Cardiac fibroblast (primary cell): ENCODE data around the gene HTR4.

ENCODE experiments used
- DNase-seq, 2 donors: peaks; one replicate each; pipeline versions ENCODE4 v3.0.0 to v3.0.0-alpha.2; 2010; ENCODE audit warnings: low read depth in 2 of 2
- H3K4me3 ChIP-seq, 2 donors: replicated peaks in 1 of 2; 1 replicate in 1 of 2; 2 replicates in 1 of 2; pipeline ENCODE4 v1.5.1; 2011; ENCODE audit warnings: low read depth in 2 of 2, low read length in 2 of 2, mild to moderate bottlenecking in 2 of 2, moderate library complexity in 1 of 2
- CTCF ChIP-seq: IDR thresholded peaks from one replicate; pipeline ENCODE4 v1.5.1; 2011; ENCODE audit warnings: low read depth, mild to moderate bottlenecking, low read length, inconsistent platforms

Gene HTR4

DNA sequence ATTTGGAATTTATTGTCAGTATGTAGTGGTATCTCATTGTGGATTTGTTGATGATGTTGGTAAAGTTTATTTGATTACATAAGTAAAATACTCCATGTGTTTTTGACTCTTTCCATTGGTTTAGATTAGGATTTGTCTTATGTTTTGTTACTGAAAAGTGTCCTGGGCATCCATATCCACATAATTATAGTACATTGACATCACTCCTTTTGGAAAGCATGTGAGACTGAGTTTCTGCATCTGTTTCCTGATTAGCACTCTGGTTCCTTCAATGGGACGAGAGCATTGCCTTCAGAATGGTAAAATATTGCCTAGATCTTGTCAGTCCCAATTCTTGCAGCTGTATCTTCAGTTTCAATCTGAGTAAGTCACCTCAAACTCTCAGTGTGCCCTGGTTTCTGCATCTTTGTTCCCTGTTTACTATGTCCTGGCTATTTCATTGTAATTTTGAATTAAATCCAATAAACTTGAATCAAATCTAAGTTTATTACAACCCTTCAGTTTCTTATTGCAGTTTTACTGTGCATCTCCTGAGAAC lies 142.4 kb downstream of the HTR4 start:
- no peak overlapping the region for H3K4me3 ChIP-seq
- no peak for DNase-seq
- TF ChIP-seq CTCF: no peak

DNA sequence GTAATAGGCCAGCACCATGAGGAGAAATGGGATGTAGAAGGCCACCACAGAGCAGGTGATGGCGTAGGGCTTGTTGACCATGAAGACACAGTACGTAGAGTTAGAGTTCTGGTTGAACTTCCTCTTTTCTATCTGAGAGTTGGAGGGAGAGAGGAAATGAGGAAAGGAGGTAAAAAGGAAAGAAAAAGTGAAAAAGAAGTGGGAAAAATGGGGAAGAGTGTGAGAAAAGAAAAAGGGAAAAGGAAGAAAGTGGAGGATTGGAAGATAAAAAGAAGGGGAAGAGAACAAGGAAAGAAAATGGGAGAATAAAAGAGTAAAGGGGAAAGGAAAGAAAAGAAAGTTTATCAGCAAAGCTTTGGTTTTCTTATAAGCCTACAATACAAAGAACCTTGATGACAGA lies 144.4 kb downstream of the HTR4 start:
- DNase-seq: no peak
- TF ChIP-seq CTCF: no peak
- no peak overlapping the region for H3K4me3 ChIP-seq

DNA sequence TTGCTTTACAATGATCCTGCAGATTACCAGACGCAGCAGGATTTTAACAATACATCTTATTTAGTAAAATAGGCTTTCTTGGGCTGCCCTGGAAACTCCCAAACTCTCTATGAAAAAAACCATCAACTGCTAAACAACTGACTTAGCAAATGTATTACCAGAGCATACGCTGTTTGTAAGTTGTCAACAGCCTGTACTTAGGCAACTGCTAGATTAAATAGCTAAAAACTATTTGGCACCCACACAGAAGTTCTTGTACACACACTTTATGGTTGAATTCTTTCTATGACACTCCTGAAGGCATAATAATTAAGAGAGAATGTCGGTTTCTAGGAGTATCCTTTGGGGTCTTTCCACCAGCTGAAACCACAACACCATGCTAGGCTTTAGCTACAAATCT lies 146.7 kb downstream of the HTR4 start:
- no peak for TF ChIP-seq CTCF
- peak in 1 of 2 donors; percentile 7 for DNase-seq
- no peak overlapping the region for H3K4me3 ChIP-seq

- no peak for TF ChIP-seq CTCF
- DNase-seq: no peak
- no peak overlapping the region for H3K4me3 ChIP-seq
These were observed 154.9 kb downstream of the HTR4 start for GRCh38 chr5:148499452-148499851.

GRCh38 chr5:148497757-148498156 lies 156.6 kb downstream of the HTR4 start:
- H3K4me3 ChIP-seq: no peak overlapping the region
- TF ChIP-seq CTCF: no peak
- DNase-seq: no peak

- no peak overlapping the region for H3K4me3 ChIP-seq
- TF ChIP-seq CTCF: no peak
- no peak for DNase-seq
These were observed 162.0 kb downstream of the HTR4 start for GRCh38 chr5:148492351-148492750.

DNA sequence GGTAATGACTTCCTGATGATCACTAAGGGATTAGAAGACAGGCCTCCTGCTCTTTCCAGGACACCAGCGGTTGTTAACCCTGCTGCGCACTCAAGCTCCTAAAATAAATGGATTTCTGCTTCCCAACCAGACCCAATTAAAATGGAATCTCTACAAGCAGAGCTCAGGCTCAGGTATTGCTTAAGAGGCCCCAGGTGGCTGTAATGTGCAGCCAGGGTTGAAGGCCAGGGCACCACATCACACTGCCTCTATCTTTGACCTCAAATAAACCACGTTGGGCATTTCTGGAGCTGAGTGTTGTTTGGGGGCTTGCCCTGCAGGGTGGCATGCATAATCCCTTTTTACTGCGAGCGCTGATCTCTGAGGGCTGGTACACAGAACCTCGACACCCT lies 162.5 kb downstream of the HTR4 start:
- TF ChIP-seq CTCF: no peak
- no peak for DNase-seq
- H3K4me3 ChIP-seq: no peak overlapping the region
